Cardiac septum (tissue), 1 donor: ENCODE data around the gene KTN1. TPM values are rescaled to one million over a fixed set of nuclear protein-coding genes. Genes with fewer than 3 reads are reported as not detected.

Experiments
- DNase-seq: peaks from one replicate; pipeline ENCODE4 v3.0.0-alpha.2; 2020; ENCODE audit warnings: low spot score
- intact Hi-C: fragments of 100-400 bp; cut with DNase I; formaldehyde crosslinking; loops from one replicate; pipeline ENCODE4 v1.14.0; 2022
- total RNA-seq: library from RNA; stranded (reverse); fragmentation: NEBNext Ultra II Directional; extraction: Animal tissue kit (Norgen Biotek cat#: 25700); gene quantifications from one replicate; pipeline ENCODE4 v1.2.1, GENCODE V29; 2021
- donor health status: DM: no; HTN: no; CAD: no.

The KTN1 gene
- total RNA-seq, 1 donor from 2014 or later = 247 TPM

DNA sequence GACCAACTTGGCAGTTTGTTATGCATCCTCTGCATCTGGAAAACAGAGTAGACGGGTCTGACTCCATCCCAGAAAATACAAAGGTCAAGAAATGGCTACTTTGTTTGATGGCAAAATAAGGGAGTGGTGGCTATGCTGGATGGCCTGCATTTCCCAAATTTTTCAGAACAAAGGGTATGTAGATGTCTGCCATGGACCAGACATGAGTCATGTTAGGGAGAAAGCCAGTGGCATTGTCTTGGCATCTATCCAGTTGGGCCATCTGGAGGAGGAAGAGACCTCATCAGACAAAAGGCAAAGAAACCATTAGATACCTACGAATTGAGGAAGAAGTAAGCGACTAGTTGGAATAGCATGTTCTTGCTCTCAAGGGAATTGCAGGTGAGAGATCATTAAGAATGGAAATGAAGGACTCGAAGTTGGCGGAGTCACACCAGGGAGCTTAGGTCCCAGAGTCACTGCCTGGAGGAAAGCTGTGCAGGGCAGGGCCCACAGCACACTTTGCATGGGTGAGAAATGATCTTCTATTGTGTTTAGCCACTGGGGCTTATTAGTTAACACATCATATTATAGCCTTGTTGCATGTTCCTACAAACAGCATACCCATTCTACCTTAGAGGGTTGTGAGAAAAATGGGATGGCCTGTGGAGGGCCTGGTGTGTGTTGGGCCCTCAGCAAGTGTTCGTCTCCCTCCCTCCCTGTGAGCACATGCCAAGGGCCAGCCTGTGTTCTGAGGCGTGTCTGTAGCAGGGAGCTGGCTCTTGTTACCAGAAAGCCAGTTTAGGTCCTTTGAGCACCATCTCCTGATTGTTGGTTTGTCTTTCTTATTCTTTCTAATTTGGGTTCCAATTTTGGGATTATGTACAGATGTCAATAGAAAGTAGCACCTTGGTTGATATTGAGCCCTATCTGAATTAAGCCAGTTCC, 119.4 kb downstream of the KTN1 start:
- intact Hi-C loops = loop anchor here (10.0 kb wide), 1 partner anchor 775 kb away; no protein-coding TSS in a partner anchor

DNA sequence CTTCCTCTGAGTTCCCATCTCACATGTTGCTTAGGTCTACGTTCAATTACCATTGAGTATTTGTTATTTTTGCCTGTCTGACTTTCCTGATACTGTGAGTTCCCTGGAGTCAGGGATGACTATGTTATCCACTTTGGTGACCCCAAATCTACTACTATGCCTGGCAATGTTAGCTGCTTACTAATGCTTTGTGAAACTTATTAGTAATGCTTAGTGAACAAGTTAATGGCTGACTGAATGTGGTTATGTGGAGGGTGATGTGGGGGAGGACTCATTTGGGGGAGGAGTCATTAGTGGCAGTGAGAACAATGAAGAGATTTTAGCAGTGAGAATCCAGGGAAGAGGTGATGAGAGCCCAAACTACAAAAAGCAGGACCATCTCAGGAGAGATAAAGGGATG, 121.6 kb downstream of the KTN1 start:
- intact Hi-C loops = loop anchor here (10.0 kb wide), 1 partner anchor 773 kb away; no protein-coding TSS in a partner anchor
- no peak for DNase-seq

More for the DNA sequence above, 119.4 kb downstream of the KTN1 start:
- no peak for DNase-seq

DNA sequence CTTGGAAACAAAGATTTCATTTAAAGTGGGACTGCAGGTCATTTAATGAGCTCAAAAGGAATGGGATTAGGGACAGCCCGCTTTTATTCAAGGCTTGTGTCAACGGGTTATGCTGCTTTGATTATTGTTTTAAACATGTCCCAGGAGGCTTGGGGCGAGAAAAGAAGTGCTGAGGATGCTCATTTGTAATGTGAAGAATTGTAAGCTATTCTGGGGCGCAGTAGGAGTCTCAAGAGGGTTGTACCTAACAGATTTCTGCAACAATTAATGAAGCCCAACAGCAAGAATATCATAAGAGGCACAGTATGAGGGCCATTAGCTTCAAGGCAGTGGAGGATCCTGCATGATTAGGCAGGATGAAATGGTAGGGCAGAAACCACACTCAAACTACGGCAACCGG, 122.5 kb downstream of the KTN1 start:
- DNase-seq = no peak
- intact Hi-C loops = loop anchor here (10.0 kb wide), 1 partner anchor 772 kb away; no protein-coding TSS in a partner anchor

DNA sequence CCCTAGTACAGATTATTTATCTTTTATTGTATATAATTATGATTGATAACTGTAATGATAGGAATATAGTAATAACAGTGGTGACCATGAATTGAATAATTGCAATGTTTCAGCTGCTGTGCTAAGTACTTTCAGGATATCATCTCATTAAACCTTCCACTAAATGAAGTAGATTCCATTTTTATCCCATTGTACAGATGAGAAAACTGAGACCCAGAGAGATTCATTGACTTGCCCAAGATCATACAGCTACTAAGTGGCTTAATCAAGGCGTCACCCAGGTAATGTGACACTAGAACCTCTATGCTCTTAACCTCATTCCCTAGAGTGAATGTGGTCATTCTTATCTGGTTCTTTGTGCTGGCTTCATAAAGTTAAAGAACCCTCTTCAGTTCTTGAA, 124.6 kb downstream of the KTN1 start:
- intact Hi-C loops = loop anchor here (5.0 to 10.0 kb wide), 3 partner anchors 633 to 770 kb away; no protein-coding TSS in a partner anchor
- no peak for DNase-seq

DNA sequence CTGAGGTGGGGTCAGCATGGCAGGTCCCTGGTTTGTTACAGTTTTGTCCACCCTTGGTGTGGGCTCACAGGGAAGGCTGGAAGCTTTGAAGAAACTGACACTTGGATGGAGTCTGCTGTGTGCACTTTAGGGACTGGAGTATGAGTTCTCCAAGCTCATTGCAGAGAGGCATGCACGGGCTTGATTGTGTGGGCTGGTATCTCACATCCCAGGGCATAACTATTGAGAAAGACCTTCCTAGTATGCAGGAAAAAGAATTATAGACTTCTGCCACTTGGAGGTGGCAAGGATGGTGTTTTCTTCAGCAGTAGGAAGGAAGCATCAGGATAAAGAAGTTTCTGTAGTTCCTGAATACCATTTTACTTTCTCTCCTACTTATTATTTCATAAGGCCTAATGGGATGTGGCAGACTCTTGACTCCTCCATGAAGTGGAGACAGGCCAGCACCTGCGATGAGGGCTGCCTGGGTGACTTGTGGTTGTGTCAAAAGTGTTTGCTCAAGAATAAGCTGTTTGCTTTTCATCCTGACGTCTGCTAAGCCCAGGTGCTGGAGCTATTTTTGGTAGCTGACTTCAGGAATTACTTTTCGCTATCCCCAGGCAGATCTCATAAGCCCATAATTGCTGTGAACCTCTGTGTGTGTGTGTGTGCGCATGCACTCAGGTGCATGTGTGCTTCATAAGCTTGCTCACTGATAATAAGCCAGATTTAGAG, 125.8 kb downstream of the KTN1 start:
- intact Hi-C loops = loop anchor here (5.0 to 10.0 kb wide), 3 partner anchors 631 to 769 kb away; no protein-coding TSS in a partner anchor
- DNase-seq = no peak

DNA sequence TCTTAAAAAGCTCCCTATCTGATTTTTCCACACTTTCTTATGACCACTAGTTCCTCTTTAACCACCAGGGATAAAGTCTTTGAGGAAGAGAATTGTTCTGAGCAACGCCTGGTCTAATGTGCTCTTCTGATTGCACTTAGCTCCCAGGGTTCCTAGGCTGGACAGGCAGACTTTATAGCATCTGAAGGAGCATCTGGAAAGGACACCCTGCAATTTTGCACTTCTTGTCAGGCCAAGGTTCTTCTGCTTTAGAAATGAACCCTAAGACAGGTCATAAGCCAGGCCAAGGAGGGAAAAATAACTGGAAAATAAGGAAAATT, 126.3 kb downstream of the KTN1 start:
- intact Hi-C loops = loop anchor here (5.0 to 10.0 kb wide), 3 partner anchors 631 to 768 kb away; no protein-coding TSS in a partner anchor
- DNase-seq = no peak

DNA sequence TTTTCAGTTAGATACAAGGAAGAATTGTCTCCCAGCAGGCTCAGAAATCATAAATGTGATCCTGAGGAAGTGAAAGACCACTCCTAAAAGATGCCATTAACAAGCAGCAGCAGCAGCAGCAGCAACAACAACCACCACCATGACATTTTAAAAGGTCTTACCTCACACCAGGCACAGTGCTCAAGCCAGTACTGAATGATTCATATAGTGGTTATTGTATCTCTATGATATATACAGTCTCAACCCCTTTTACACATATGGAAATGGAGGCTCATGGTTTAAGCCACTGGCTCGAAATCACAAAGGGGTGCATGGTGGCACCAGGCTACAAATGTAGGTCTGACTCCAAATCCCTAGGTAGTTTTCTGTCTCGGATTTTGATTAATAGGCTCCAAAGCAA, 126.9 kb downstream of the KTN1 start:
- intact Hi-C loops = loop anchor here (5.0 to 10.0 kb wide), 3 partner anchors 630 to 768 kb away; no protein-coding TSS in a partner anchor
- no peak for DNase-seq

DNA sequence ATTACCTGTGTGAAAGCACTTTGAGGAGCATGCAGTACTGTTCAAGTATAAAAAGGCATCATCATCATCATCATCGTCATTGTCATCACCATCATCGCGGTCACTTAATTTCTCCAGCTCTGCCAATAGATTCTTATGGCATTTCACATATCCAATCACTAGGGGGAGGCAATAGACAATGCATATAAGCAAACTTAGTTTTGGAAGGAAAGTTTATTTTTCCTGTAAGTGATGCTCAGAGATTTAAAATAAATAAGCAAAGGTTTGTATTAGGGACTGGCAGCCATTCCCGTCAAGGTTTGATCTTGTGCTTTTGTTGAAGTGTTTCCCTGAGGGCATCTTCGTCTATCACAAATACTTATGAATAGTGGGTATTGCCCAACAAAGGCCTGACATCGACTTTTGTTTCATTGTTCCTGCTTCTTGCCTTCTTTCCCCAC, 127.4 kb downstream of the KTN1 start:
- intact Hi-C loops = loop anchor here (5.0 to 10.0 kb wide), 3 partner anchors 630 to 767 kb away; no protein-coding TSS in a partner anchor
- no peak for DNase-seq

DNA sequence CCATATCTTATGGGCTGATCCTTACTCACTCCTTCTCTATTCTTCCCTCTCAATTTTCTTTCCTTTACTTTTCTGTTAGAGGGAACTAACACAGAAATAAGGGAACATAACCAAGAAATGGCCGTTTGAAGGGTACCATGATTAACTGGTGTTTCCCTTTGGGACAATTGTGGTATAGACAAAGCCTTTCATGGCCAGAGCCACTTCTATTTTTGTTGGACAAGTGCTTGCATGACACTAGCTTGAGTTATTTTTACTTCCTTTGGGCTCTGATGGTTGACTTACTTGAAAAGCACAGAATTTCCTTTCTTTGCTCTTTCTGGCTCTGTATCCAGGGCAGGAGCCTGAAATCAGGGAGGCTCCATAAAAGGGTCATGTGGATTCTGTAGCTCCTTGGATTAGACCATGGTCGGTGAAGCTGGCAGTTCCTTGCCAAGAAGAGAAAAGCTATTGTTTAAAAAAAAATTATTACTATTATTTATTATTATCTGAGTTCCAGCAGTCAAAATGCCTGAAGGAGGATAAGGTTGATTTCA, 130.6 kb downstream of the KTN1 start:
- no peak for DNase-seq
- intact Hi-C loops = no loop called here

DNA sequence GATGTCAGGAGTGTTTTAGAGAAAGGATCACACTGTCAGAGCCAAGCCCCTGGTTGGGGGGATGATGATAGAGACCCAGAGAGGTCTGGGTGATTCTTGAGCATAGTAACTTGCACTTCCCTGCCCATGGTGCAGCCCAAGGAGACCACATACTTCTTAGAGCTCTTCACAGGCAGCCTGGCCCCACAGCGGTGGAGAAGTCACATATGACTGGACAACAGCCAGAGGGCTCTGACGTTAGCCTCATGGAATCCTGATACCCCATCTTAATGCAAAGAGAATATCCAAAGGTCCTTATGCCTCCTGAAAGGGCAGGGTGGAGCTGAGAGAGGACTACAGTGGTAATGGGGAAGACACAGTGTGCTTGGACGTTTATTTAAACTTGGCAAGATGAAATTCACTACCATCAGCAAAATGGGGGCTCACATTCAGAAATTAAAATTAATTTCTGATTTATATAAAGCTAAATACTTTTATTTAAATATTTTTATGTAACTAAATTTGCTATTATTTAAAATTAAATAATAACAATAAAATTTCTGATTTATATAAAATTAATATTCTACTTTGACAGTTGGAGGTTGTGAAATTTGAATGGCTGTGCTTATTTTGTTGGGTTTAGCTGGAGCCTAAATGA, 131.3 kb downstream of the KTN1 start:
- intact Hi-C loops = no loop called here
- DNase-seq = no peak

DNA sequence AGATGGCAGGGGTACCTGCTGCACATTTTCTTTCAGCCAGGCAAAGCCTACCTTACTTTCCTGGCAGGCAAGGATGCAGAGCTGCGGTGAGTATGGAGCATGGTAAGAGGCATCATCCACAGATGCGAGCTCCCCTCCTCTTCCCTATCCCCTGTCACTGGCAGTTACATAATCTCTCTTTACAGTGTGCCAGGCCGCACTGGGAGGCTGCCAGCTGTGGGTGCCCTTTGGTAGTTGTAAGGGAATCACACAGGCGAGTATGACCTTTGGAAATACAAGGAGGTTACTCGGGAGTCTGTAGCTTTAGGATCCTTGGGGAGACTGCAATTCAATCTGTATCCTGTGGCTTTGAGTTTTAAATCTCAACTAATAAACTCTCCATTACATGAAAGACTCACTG, 132.5 kb downstream of the KTN1 start:
- intact Hi-C loops = no loop called here

DNA sequence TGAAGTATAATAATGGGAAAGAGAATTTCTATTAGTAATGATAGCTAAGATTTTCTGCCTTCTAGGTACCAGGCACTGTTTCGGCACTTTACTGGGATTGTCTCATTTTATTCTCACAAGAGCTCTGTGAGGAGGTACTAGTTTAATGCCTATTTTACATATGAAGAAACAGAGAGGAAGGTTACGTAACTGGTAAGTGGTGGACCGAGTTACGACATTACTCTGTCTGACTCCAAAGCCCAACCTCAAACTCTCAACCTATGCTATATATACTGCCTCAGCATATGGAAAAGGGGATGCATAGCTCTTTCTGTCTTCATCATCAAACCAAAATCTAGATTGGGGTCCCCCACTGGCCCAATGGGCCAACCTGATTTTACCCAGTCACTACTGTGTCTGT, 133.5 kb downstream of the KTN1 start:
- DNase-seq = no peak
- intact Hi-C loops = no loop called here

More for the DNA sequence above, 132.5 kb downstream of the KTN1 start:
- no peak for DNase-seq

DNA sequence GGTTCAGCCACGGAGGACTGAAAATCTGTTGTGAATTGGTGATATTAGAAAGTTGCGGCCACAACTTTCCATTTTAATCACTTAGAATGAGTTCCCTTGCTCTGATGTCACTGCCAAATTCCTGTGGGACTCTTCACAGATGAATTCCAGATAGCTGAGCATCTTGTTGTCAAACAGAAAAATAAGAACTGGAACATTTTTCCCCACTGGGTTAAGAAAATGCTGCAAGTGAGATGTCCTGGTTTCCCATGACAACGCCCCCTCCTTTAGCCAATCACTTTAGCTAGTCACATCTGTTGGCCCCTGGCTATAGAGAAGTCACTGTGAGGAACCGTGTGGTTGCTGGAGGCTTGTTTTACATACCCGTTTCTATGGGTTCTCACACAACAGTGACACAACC, 135.9 kb downstream of the KTN1 start:
- intact Hi-C loops = no loop called here
- DNase-seq = no peak

DNA sequence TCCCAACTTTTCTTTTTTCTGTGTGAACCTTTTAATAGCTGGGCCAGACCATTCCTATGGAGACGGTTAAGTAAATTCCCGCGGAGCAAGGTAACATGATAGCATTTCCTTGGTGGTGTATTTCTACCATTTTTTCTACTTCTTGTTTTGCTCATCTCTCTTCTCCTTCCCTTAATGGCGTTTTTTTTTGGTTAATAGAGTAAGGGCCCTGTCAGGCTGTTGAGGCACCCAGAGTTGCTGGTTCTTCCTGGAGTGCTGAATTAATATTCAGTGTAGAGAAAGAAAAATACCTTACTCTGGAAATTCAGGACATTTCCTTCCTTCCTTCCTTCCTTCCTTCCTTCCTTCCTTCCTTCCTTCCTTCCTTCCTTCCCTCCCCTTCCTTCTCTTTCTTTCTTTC, 137.6 kb downstream of the KTN1 start:
- no peak for DNase-seq
- intact Hi-C loops = no loop called here

DNA sequence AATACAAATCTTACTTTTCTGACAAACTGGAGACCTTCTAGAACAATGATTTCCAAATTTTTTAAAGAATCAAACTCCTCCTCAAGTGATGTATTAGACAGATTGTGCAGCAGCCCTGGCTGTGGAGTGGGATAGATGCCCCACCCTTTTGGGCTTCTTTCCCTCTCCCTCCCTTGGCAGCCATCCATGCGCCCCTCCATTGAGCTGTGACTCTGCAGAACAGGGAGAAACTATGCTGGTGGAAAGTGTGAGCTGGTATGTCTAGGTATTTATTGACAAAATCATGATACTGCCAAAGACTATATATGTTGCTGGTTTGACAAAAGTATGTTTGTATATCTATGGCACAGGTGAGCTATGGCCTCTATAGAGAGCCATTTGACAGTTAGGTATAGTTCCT, 138.5 kb downstream of the KTN1 start:
- no peak for DNase-seq
- intact Hi-C loops = no loop called here

DNA sequence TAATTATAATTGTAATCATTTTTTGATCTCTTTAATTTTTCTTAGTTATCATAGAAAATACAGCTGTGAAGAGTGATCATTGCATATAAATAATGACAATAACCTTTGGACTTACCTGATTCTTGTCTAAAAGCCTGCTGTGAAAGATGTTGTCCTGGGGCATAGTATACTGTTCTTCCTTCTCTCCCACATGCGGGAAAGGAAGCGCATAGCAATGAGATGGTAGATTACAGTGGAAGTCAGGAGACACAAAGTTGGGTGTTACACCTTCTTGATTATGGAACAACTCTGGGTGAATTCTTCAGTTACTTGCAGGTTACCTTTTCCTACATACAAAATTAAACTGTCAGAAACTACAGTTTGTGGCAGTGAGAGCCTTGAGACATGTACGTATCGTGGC, 140.8 kb downstream of the KTN1 start:
- no peak for DNase-seq

DNA sequence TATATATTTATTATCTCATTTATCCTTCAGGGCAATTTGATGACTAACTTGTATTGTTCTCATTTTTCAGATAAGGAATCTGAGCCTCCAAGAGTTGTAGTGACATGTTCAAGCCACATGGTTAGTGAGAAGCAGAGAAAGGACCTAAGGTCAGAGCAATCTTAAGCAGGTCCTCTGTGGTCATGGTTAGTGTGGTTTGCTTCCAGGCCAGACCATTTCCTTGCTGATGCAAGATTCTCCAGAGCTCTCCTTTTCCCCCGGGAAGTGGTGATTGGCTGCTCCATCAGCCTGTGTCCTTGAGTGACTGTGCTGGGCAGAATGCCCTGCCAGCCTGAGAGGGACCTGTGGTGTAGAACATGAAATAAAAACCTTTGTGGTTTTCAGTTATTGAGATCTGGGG, 141.3 kb downstream of the KTN1 start:
- intact Hi-C loops = no loop called here
- DNase-seq = no peak

More for the DNA sequence above, 140.8 kb downstream of the KTN1 start:
- intact Hi-C loops = no loop called here

DNA sequence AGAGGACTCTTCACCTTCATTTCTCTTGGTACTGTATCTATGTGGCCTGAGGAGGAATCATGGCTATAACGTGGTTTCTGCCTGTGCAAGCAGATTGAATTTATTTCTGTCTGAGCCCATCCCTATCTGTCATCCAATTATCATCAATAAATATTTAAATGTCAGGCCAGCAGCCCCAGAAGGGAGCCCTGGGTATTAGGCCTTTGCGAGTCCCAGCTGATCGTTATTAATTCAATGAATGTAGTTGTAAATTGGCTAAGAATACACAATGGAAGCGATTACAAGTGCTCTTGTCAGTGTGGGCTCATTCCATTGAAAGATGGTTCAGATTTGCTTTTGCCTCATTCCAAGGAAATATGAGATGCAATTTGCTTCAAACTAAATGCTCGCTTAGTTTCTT, 142.0 kb downstream of the KTN1 start:
- no peak for DNase-seq
- intact Hi-C loops = no loop called here

DNA sequence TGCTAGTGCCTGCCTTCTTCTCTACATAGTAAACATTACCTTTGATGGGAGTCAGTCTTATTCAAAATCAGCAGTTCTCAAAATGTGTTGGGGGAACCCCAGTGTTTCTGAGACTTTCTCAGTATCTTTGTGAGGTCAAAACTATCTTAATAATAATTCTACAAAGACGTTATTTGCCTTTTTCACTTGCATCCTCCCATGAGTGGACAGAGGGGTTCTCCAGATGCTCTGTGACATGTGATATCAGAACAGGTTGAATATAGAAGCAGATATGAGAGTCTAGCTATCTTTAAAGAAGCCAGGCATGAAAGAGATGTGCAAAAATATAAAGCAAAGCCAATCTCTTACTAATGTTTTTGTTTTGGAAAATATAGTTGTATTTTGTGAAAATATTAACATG, 144.7 kb downstream of the KTN1 start:
- DNase-seq = no peak
- intact Hi-C loops = no loop called here
